Naive B cell (primary cell): Measurements from ENCODE around the gene PRKCA. TPM values are rescaled to one million over a fixed set of nuclear protein-coding genes. Genes with fewer than 3 reads are reported as not detected.

ENCODE experiments used
- ATAC-seq, 2 donors: fragments of 150-1000 bp; cut with Tn5 transposase; 2 replicates each; pipeline ENCODE4 v1.10.0; 2021; ENCODE audit warnings: low read depth in 2 of 2, mild to moderate bottlenecking in 2 of 2, moderate library complexity in 2 of 2
- DNase-seq: peaks from one replicate; pipeline ENCODE4 v3.0.0; 2022
- H3K27ac Mint-ChIP-seq, 6 donors: one replicate each; pipeline ENCODE4 v1.8.0; 2020 to 2022; ENCODE audit warnings: mild to moderate bottlenecking in 6 of 6, mixed read lengths in 6 of 6, moderate library complexity in 5 of 6, inconsistent platforms in 2 of 6
- H3K27me3 Mint-ChIP-seq, 3 donors: one replicate each; pipeline ENCODE4 v1.8.0; 2021 to 2022; ENCODE audit warnings: mixed read lengths in 3 of 3, mild to moderate bottlenecking in 1 of 3
- H3K36me3 Mint-ChIP-seq, 2 donors: one replicate each; pipeline ENCODE4 v1.8.0; 2020 to 2022; ENCODE audit warnings: mixed read lengths in 2 of 2, inconsistent platforms in 1 of 2, mild to moderate bottlenecking in 1 of 2
- H3K4me1 Mint-ChIP-seq, 3 donors: one replicate each; pipeline ENCODE4 v1.8.0; 2020 to 2022; ENCODE audit warnings: mixed read lengths in 3 of 3, inconsistent platforms in 1 of 3, mild to moderate bottlenecking in 1 of 3, moderate library complexity in 1 of 3
- H3K4me3 Mint-ChIP-seq, 8 donors: one replicate each; pipeline ENCODE4 v1.8.0; 2020 to 2022; ENCODE audit warnings: mild to moderate bottlenecking in 8 of 8, mixed read lengths in 8 of 8, moderate library complexity in 8 of 8, inconsistent platforms in 2 of 8
- H3K9me3 Mint-ChIP-seq, 7 donors: one replicate each; pipeline ENCODE4 v1.8.0; 2020 to 2022; ENCODE audit warnings: mixed read lengths in 7 of 7, mild to moderate bottlenecking in 5 of 7, inconsistent platforms in 2 of 7, moderate library complexity in 1 of 7
- polyA plus RNA-seq, 6 donors: library from polyadenylated mRNA; unstranded; fragments of 300-500 nt; fragmentation: Illumina TruSeq; gene quantifications; one replicate each; pipeline ENCODE4 v1.2.3, GENCODE V29; 2021; ENCODE audit warnings: low read depth in 6 of 6

The PRKCA gene
- polyA plus RNA-seq, 6 donors from 2014 or later, result 0.03 to 0.06 TPM; not detected in 4

- Mint-ChIP-seq H3K36me3 (no peaks in the 10 kb centered on the region), H3K27me3 (no peaks in the 10 kb centered on the region), H3K4me3 (no peak overlapping the region), H3K4me1 (no peaks in the 10 kb centered on the region), H3K9me3 (no peaks in the 10 kb centered on the region), H3K27ac (peak overlapping the region in 1 of 6 donors; percentile 67)
- ATAC-seq (no peak), DNase-seq (no peak)
Measured at GRCh38 chr17:66799849-66800537, 497.6 kb downstream of the PRKCA start.

GRCh38 chr17:66803474-66803951, 501.1 kb downstream of the PRKCA start:
- Mint-ChIP-seq H3K9me3 (no peaks in the 10 kb centered on the region), H3K36me3 (no peaks in the 10 kb centered on the region), H3K4me1 (peaks cover 0 to 16% (median 2%) of the 10 kb centered on the region in 3 donors), H3K4me3 (no peak overlapping the region), H3K27me3 (peaks cover 14 to 23% (median 18%) of the 10 kb centered on the region in 3 donors), H3K27ac (peak overlapping the region in 1 of 6 donors; percentile 52)
- no peak for DNase-seq
- ATAC-seq, result no peak

- H3K36me3 Mint-ChIP-seq, result peaks cover 0 to 4% of the 10 kb centered on the region in 2 donors
- no peak overlapping the region for H3K4me3 Mint-ChIP-seq
- ATAC-seq (no peak), DNase-seq (no peak)
- H3K27ac Mint-ChIP-seq, result no peak overlapping the region
- H3K9me3 Mint-ChIP-seq, result no peaks in the 10 kb centered on the region
- H3K4me1 Mint-ChIP-seq, result peaks cover 0 to 16% (median 2%) of the 10 kb centered on the region in 3 donors
- H3K27me3 Mint-ChIP-seq, result peaks cover 20 to 23% (median 23%) of the 10 kb centered on the region in 3 donors
Measured at GRCh38 chr17:66805567-66805966, 503.2 kb downstream of the PRKCA start.

- ATAC-seq (no peak), DNase-seq (no peak)
- Mint-ChIP-seq H3K36me3 (peaks cover 0 to 4% of the 10 kb centered on the region in 2 donors), H3K27me3 (peaks cover 20 to 29% (median 23%) of the 10 kb centered on the region in 3 donors), H3K4me3 (no peak overlapping the region), H3K4me1 (peaks cover 0 to 16% (median 2%) of the 10 kb centered on the region in 3 donors), H3K27ac (no peak overlapping the region), H3K9me3 (no peaks in the 10 kb centered on the region)
Measured at GRCh38 chr17:66807182-66807581, 504.8 kb downstream of the PRKCA start.

- ATAC-seq (no peak), DNase-seq (no peak)
- peaks cover 0 to 21% (median 2%) of the 10 kb centered on the region in 3 donors for H3K4me1 Mint-ChIP-seq
- no peak overlapping the region for H3K4me3 Mint-ChIP-seq
- H3K27me3 Mint-ChIP-seq, result peaks cover 20 to 42% (median 34%) of the 10 kb centered on the region in 3 donors
- no peak overlapping the region for H3K27ac Mint-ChIP-seq
- H3K9me3 Mint-ChIP-seq, result peaks cover 0 to 2% (median 0%) of the 10 kb centered on the region in 7 donors
- H3K36me3 Mint-ChIP-seq, result peaks cover 0 to 4% of the 10 kb centered on the region in 2 donors
Measured at GRCh38 chr17:66809408-66809807, 507.0 kb downstream of the PRKCA start.

- ATAC-seq, result no peak
- H3K27ac Mint-ChIP-seq, result no peak overlapping the region
- peaks cover 0 to 4% of the 10 kb centered on the region in 2 donors for H3K36me3 Mint-ChIP-seq
Measured at GRCh38 chr17:66810951-66811682, 508.7 kb downstream of the PRKCA start.

GRCh38 chr17:66811683-66812054, 509.3 kb downstream of the PRKCA start:
- Mint-ChIP-seq H3K27ac (no peak overlapping the region), H3K36me3 (peaks cover 0 to 4% of the 10 kb centered on the region in 2 donors), H3K9me3 (peaks cover 0 to 2% (median 0%) of the 10 kb centered on the region in 7 donors), H3K27me3 (peaks cover 21 to 34% (median 28%) of the 10 kb centered on the region in 3 donors), H3K4me3 (no peak overlapping the region), H3K4me1 (peaks cover 0 to 16% (median 2%) of the 10 kb centered on the region in 3 donors)
- DNase-seq (no peak), ATAC-seq (no peak)

More at GRCh38 chr17:66810951-66811682, 508.7 kb downstream of the PRKCA start:
- Mint-ChIP-seq H3K4me3 (no peak overlapping the region), H3K9me3 (peaks cover 0 to 2% (median 0%) of the 10 kb centered on the region in 7 donors), H3K27me3 (peaks cover 21 to 40% (median 32%) of the 10 kb centered on the region in 3 donors), H3K4me1 (peaks cover 0 to 19% (median 2%) of the 10 kb centered on the region in 3 donors)
- no peak for DNase-seq

GRCh38 chr17:66812571-66812970, 510.2 kb downstream of the PRKCA start:
- Mint-ChIP-seq H3K27ac (no peak overlapping the region), H3K36me3 (peaks cover 0 to 4% of the 10 kb centered on the region in 2 donors), H3K9me3 (peaks cover under 1 to 9% (median 2%) of the 10 kb centered on the region in 7 donors), H3K27me3 (peaks cover 18 to 25% (median 25%) of the 10 kb centered on the region in 3 donors), H3K4me1 (peaks cover 0 to 14% (median 2%) of the 10 kb centered on the region in 3 donors), H3K4me3 (no peak overlapping the region)
- no peak for DNase-seq
- no peak for ATAC-seq

- ATAC-seq (no peak), DNase-seq (no peak)
- Mint-ChIP-seq H3K4me1 (peaks cover 0 to 7% (median 0%) of the 10 kb centered on the region in 3 donors), H3K27ac (no peak overlapping the region), H3K9me3 (peaks cover 4 to 16% (median 6%) of the 10 kb centered on the region in 7 donors), H3K36me3 (peaks cover 0 to 4% of the 10 kb centered on the region in 2 donors), H3K27me3 (peaks cover 11 to 19% (median 18%) of the 10 kb centered on the region in 3 donors), H3K4me3 (no peak overlapping the region)
Measured at GRCh38 chr17:66813296-66813695, 510.9 kb downstream of the PRKCA start.

- H3K4me1 Mint-ChIP-seq, result peaks cover 0 to 5% (median 0%) of the 10 kb centered on the region in 3 donors
- peaks cover 0 to 4% of the 10 kb centered on the region in 2 donors for H3K36me3 Mint-ChIP-seq
- DNase-seq (no peak), ATAC-seq (no peak)
- no peak overlapping the region for H3K27ac Mint-ChIP-seq
- H3K9me3 Mint-ChIP-seq, result peaks cover 4 to 20% (median 8%) of the 10 kb centered on the region in 7 donors
- H3K4me3 Mint-ChIP-seq, result no peak overlapping the region
- peaks cover 10 to 19% (median 11%) of the 10 kb centered on the region in 3 donors for H3K27me3 Mint-ChIP-seq
Measured at GRCh38 chr17:66814026-66814425, 511.6 kb downstream of the PRKCA start.

- Mint-ChIP-seq H3K36me3 (peaks cover 0 to 4% of the 10 kb centered on the region in 2 donors), H3K27ac (no peak overlapping the region), H3K4me1 (peaks cover 0 to 5% (median 0%) of the 10 kb centered on the region in 3 donors), H3K27me3 (peaks cover 10 to 19% (median 11%) of the 10 kb centered on the region in 3 donors), H3K9me3 (peaks cover 4 to 26% (median 8%) of the 10 kb centered on the region in 7 donors), H3K4me3 (no peak overlapping the region)
- no peak for DNase-seq
- no peak for ATAC-seq
Measured at GRCh38 chr17:66814570-66814969, 512.2 kb downstream of the PRKCA start.

GRCh38 chr17:66817750-66818149, 515.3 kb downstream of the PRKCA start:
- ATAC-seq, result no peak
- H3K9me3 Mint-ChIP-seq, result peaks cover 4 to 27% (median 8%) of the 10 kb centered on the region in 7 donors
- peaks cover 0 to 1% (median 0%) of the 10 kb centered on the region in 3 donors for H3K4me1 Mint-ChIP-seq
- peaks cover 9 to 20% (median 11%) of the 10 kb centered on the region in 3 donors for H3K27me3 Mint-ChIP-seq
- no peak overlapping the region for H3K4me3 Mint-ChIP-seq
- H3K27ac Mint-ChIP-seq, result no peak overlapping the region
- DNase-seq, result no peak
- no peaks in the 10 kb centered on the region for H3K36me3 Mint-ChIP-seq

- no peaks in the 10 kb centered on the region for H3K36me3 Mint-ChIP-seq
- peak overlapping the region in 1 of 8 donors; percentile 7 for H3K4me3 Mint-ChIP-seq
- H3K4me1 Mint-ChIP-seq, result no peaks in the 10 kb centered on the region
- H3K27ac Mint-ChIP-seq, result no peak overlapping the region
- peaks cover 9 to 11% (median 10%) of the 10 kb centered on the region in 3 donors for H3K27me3 Mint-ChIP-seq
- H3K9me3 Mint-ChIP-seq, result peaks cover 4 to 27% (median 8%) of the 10 kb centered on the region in 7 donors
- DNase-seq (no peak), ATAC-seq (no peak)
Measured at GRCh38 chr17:66819466-66819865, 517.1 kb downstream of the PRKCA start.
